GM23338 (cell line): ENCODE data around the gene MAGI1.

ENCODE experiments used
- EZH2 ChIP-seq: fragments of 200-600 bp; sonication (generic); IDR thresholded peaks from one replicate; pipeline ENCODE4 v1.8.0; 2017; ENCODE audit warnings: antibody characterized with exemption, mild to moderate bottlenecking, low read depth; ENCODE audit not compliant: unreplicated experiment
- EZH2phosphoT487 ChIP-seq: fragments of 200-600 bp; sonication (generic); IDR thresholded peaks from one replicate; pipeline ENCODE4 v1.8.1; 2018; ENCODE audit warnings: antibody characterized with exemption; ENCODE audit not compliant: unreplicated experiment
- TF ChIP-seq, protein P1 (sequence below), 2 experiments: fragments of 200-600 bp in 1 of 2; sonication (generic) in 1 of 2; conservative IDR thresholded peaks; 2 replicates each; pipeline versions ENCODE4 v1.5.1 to v1.6.1; 2016 to 2017; ENCODE audit warnings: antibody characterized with exemption in 2 of 2, low read depth in 2 of 2, mild to moderate bottlenecking in 2 of 2, moderate library complexity in 1 of 2

DNA sequence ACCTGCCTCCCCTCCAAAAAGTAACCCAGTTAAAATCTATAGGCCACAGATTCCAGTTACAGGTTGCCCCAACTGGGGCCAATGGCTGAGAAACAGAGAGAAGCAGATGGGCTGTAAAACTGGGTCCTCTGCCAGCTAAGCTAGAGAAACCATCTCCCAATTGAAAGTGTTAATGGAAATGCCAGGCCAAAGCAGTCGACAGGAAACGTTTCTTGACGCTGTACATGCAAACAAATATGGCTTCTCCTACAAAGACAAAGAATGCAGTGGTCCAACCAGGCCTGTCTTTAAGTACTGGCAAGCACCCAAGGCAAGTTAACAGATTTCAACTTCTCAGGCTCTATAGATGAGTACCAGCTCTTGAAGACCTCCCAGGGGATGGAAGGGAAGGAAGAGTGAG, 71.3 kb downstream of the MAGI1 start:
- TF ChIP-seq, protein P1, sequence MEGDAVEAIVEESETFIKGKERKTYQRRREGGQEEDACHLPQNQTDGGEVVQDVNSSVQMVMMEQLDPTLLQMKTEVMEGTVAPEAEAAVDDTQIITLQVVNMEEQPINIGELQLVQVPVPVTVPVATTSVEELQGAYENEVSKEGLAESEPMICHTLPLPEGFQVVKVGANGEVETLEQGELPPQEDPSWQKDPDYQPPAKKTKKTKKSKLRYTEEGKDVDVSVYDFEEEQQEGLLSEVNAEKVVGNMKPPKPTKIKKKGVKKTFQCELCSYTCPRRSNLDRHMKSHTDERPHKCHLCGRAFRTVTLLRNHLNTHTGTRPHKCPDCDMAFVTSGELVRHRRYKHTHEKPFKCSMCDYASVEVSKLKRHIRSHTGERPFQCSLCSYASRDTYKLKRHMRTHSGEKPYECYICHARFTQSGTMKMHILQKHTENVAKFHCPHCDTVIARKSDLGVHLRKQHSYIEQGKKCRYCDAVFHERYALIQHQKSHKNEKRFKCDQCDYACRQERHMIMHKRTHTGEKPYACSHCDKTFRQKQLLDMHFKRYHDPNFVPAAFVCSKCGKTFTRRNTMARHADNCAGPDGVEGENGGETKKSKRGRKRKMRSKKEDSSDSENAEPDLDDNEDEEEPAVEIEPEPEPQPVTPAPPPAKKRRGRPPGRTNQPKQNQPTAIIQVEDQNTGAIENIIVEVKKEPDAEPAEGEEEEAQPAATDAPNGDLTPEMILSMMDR (conservative IDR thresholded peaks at IDR 0.05; ENCODE audit: low read depth in 2 of 2), result no peak
- TF ChIP-seq EZH2phosphoT487 (no peak), EZH2 (no peak)
